Measurements from ENCODE around the gene EFCAB14. TPM values are rescaled to one million over a fixed set of nuclear protein-coding genes. Genes with fewer than 3 reads are reported as not detected.
"Not testable (repeated sequence)": the region's sequence is repeated elsewhere in the genome, so short reads cannot be mapped to it uniquely, and the experiment has no call there.

Gene EFCAB14
- polyA plus RNA-seq, 1 donor from 2014 or later, result 7.6 TPM

DNA sequence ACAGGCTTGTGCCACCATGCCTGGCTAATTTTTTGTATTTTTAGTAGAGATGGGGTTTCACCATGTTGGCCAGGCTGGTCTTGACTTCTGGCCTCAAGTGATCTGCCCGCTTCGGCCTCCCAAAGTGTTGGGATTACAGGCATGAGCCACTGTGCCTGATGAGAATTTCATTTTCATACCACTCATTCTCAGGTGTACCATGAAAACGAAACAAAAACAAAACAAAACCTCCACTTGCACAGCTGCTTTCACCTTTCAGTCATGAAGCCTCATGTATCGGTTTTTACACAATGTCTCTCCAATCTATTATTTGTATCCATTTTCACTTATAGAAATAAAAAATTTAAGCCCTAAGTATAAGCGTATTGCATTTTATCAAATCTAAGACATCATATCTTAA is 58.8 kb downstream of the EFCAB14 start:
- not testable (repeated sequence) for H3F3A ChIP-seq (ENCODE audit: insufficient read depth, low read length, poor library complexity, severe bottlenecking); H3K9me2 ChIP-seq (ENCODE audit: insufficient read depth, low read length); H2AFZ ChIP-seq (ENCODE audit: low read depth, low read length); H4K20me1 ChIP-seq (ENCODE audit: insufficient read depth); H3K4me2 ChIP-seq (ENCODE audit: low read length); H3K9ac ChIP-seq (ENCODE audit: low read length); H3K27me3 ChIP-seq (ENCODE audit: insufficient read depth, low read depth, low read length); H3K79me2 ChIP-seq (replicated peaks; ENCODE audit: insufficient read depth, low read length); H3K27ac ChIP-seq (ENCODE audit: low read length); H3K9me3 ChIP-seq (ENCODE audit: low read length); H3K4me3 ChIP-seq (ENCODE audit: low read length)
- H3K36me3 ChIP-seq (ENCODE audit: insufficient read depth, low read length), result peaks cover 15% of the 10 kb centered on the region

DNA sequence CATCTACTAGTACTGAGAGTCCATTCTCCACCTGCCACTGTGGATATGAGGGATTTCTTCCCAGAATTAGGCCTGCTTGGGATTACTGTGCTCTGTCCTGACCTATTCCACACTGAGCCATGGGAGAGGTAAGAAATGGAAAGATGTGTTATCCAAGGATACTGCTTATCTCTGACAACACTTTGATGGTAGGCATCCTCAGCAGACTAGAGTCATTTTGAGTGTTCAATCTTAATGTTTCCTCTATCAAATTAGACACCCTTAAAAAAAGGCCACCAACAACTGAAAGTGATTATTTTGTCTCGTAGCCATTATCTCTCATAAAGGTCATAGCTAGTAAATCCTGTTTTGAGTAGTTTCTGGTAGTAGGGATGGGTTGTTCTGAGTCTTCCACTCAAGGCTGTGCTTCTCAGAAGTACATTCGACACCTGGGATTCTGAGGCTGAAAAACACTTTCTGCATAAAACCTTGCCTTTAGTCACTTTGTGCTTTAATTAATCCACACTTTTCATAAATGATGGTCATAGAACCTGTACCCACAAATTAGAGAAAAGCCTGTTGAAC is 59.5 kb downstream of the EFCAB14 start:
- Histone ChIP-seq H3K9me3 (ENCODE audit: low read length) (no peaks in the 10 kb centered on the region), H3K9me2 (ENCODE audit: insufficient read depth, low read length) (no peaks in the 10 kb centered on the region), H3K4me2 (ENCODE audit: low read length) (no peak overlapping the region), H3K27ac (ENCODE audit: low read length) (no peak overlapping the region), H3K27me3 (ENCODE audit: insufficient read depth, low read depth, low read length) (no peaks in the 10 kb centered on the region), H3K4me3 (ENCODE audit: low read length) (no peak overlapping the region), H3F3A (ENCODE audit: insufficient read depth, low read length, poor library complexity, severe bottlenecking) (no peaks in the 10 kb centered on the region), H3K36me3 (ENCODE audit: insufficient read depth, low read length) (peaks cover 14% of the 10 kb centered on the region), H2AFZ (ENCODE audit: low read depth, low read length) (no peak overlapping the region), H3K79me2 (replicated peaks; ENCODE audit: insufficient read depth, low read length) (no peaks in the 10 kb centered on the region), H4K20me1 (ENCODE audit: insufficient read depth) (no peaks in the 10 kb centered on the region), H3K9ac (ENCODE audit: low read length) (no peak overlapping the region)
- no peak for TF ChIP-seq EZH2 (IDR thresholded peaks at IDR 0.05; ENCODE audit: borderline replicate concordance, insufficient read depth, low read length, poor library complexity, severe bottlenecking)
- no peak for TF ChIP-seq TAF1 (IDR thresholded peaks at IDR 0.05; ENCODE audit: low read depth)
- TF ChIP-seq EP300 (conservative IDR thresholded peaks at IDR 0.05; ENCODE audit: poor library complexity, severe bottlenecking), result no peak
- TF ChIP-seq POLR2AphosphoS5 (IDR thresholded peaks at IDR 0.05), result no peak
- TF ChIP-seq, protein P1, sequence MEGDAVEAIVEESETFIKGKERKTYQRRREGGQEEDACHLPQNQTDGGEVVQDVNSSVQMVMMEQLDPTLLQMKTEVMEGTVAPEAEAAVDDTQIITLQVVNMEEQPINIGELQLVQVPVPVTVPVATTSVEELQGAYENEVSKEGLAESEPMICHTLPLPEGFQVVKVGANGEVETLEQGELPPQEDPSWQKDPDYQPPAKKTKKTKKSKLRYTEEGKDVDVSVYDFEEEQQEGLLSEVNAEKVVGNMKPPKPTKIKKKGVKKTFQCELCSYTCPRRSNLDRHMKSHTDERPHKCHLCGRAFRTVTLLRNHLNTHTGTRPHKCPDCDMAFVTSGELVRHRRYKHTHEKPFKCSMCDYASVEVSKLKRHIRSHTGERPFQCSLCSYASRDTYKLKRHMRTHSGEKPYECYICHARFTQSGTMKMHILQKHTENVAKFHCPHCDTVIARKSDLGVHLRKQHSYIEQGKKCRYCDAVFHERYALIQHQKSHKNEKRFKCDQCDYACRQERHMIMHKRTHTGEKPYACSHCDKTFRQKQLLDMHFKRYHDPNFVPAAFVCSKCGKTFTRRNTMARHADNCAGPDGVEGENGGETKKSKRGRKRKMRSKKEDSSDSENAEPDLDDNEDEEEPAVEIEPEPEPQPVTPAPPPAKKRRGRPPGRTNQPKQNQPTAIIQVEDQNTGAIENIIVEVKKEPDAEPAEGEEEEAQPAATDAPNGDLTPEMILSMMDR (IDR thresholded peaks at IDR 0.05; ENCODE audit: poor library complexity, severe bottlenecking), result no peak
- TF ChIP-seq SMC3 (conservative IDR thresholded peaks at IDR 0.05; ENCODE audit: poor library complexity), result no peak
- TF ChIP-seq, protein P2, sequence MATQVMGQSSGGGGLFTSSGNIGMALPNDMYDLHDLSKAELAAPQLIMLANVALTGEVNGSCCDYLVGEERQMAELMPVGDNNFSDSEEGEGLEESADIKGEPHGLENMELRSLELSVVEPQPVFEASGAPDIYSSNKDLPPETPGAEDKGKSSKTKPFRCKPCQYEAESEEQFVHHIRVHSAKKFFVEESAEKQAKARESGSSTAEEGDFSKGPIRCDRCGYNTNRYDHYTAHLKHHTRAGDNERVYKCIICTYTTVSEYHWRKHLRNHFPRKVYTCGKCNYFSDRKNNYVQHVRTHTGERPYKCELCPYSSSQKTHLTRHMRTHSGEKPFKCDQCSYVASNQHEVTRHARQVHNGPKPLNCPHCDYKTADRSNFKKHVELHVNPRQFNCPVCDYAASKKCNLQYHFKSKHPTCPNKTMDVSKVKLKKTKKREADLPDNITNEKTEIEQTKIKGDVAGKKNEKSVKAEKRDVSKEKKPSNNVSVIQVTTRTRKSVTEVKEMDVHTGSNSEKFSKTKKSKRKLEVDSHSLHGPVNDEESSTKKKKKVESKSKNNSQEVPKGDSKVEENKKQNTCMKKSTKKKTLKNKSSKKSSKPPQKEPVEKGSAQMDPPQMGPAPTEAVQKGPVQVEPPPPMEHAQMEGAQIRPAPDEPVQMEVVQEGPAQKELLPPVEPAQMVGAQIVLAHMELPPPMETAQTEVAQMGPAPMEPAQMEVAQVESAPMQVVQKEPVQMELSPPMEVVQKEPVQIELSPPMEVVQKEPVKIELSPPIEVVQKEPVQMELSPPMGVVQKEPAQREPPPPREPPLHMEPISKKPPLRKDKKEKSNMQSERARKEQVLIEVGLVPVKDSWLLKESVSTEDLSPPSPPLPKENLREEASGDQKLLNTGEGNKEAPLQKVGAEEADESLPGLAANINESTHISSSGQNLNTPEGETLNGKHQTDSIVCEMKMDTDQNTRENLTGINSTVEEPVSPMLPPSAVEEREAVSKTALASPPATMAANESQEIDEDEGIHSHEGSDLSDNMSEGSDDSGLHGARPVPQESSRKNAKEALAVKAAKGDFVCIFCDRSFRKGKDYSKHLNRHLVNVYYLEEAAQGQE (IDR thresholded peaks at IDR 0.05; ENCODE audit: borderline replicate concordance), result no peak
- TF ChIP-seq RAD21 (conservative IDR thresholded peaks at IDR 0.05), result no peak
- no peak for TF ChIP-seq MXI1 (conservative IDR thresholded peaks at IDR 0.05; ENCODE audit: poor library complexity, severe bottlenecking)

DNA sequence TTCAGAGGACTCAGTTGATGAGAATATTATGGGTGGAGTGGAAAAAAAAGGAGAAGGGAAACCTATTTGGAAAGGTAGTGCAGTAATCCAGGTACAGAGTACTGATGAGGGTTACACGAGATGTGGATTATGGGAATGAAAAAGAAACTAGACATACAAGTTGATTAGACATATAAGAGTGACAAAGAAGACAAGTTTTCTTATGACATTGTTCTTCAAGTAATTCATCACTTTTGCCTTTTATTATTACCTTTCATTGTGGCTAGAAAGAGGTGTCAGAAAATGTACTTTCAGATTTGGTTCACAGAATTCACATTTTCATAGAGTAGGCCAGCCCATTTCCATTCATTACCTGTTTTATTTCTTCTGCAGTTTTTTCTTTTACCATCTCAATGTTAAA is 61.1 kb downstream of the EFCAB14 start:
- no peaks in the 10 kb centered on the region for H3K9me2 ChIP-seq (ENCODE audit: insufficient read depth, low read length)
- peaks cover 10% of the 10 kb centered on the region for H3K36me3 ChIP-seq (ENCODE audit: insufficient read depth, low read length)
- H2AFZ ChIP-seq (ENCODE audit: low read depth, low read length), result no peak overlapping the region
- no peaks in the 10 kb centered on the region for H3K79me2 ChIP-seq (replicated peaks; ENCODE audit: insufficient read depth, low read length)
- no peak overlapping the region for H3K27ac ChIP-seq (ENCODE audit: low read length)
- H3K4me3 ChIP-seq (ENCODE audit: low read length), result no peak overlapping the region
- H3F3A ChIP-seq (ENCODE audit: insufficient read depth, low read length, poor library complexity, severe bottlenecking), result no peaks in the 10 kb centered on the region
- no peaks in the 10 kb centered on the region for H4K20me1 ChIP-seq (ENCODE audit: insufficient read depth)
- no peaks in the 10 kb centered on the region for H3K9me3 ChIP-seq (ENCODE audit: low read length)
- H3K27me3 ChIP-seq (ENCODE audit: insufficient read depth, low read depth, low read length), result no peaks in the 10 kb centered on the region
- TF ChIP-seq MXI1 (conservative IDR thresholded peaks at IDR 0.05; ENCODE audit: poor library complexity, severe bottlenecking) (no peak), SMC3 (conservative IDR thresholded peaks at IDR 0.05; ENCODE audit: poor library complexity) (no peak), POLR2AphosphoS5 (IDR thresholded peaks at IDR 0.05) (no peak)
- no peak overlapping the region for H3K4me2 ChIP-seq (ENCODE audit: low read length)
- no peak overlapping the region for H3K9ac ChIP-seq (ENCODE audit: low read length)

Data from neural cell (in vitro differentiated cells).